Ammon's horn (tissue), 1 donor: ENCODE data around the gene FGD3.

Source experiments
- DNase-seq: peaks from one replicate; pipeline ENCODE4 v3.0.0-alpha.2; 2016; ENCODE audit warnings: low spot score

Gene FGD3

DNA sequence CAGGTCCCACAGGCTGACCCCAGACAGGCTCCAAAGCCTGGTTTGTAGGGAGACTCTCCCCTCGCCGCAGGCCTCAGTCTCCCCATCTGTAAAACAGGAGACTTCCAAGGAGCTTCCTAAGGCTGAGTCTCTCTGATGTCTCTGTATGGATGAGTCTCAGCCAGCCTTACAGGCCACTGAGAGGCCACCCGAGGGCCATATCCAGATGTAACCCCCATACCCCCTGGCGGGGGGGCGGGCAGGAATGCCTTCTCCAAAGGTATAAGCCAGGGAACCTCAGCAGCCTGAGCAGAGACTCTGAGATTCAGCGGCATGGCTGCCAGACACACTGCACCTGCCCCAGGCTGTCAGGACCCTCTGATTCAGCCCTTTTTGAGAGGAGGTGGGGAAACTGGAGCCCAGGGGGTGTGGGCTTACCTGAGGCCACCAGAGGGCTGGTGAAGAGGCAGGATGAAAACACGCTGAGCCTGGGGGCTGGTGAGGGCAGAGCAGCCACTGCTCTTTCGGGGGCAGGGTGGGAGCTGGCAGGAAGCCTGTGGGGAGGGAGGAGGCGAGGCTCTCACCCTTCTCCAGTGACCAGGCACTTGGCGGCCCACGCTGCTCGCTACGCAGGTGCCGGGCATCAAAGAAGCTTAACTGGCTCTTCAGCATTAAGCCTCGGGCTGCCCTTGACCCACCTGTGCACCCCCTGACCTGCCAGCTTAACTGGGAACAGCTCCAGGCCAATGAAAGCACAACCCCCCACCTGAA lies 105.6 kb downstream of the FGD3 start:
- DNase-seq = no peak

DNA sequence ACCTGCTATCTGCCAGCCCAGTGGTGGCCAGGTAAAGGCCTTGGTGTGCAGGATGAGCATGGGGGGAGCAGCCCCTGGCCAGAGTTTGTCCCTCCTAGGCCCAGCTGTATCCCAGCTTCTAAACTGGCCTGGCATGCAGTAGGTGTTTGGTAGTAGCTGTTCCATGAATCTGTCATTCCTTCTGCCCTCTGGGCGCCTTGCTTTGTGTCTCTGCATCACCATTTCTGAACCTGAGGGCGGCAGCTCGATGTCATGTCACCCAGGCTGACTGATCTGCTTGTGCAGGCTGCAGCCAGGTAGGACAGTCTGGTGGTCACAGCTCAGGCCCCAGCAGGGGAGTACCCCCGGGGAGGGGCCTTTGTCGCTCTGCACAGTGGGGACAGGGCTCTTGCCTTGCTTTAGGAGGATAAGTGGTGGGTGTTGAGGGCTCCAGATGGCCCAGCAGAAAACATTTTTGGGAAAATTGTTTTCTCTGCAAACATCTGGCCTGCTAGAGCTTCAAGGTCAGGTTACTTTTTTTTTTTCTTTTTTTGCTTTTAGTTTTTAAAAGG lies 106.5 kb downstream of the FGD3 start:
- DNase-seq = no peak

DNA sequence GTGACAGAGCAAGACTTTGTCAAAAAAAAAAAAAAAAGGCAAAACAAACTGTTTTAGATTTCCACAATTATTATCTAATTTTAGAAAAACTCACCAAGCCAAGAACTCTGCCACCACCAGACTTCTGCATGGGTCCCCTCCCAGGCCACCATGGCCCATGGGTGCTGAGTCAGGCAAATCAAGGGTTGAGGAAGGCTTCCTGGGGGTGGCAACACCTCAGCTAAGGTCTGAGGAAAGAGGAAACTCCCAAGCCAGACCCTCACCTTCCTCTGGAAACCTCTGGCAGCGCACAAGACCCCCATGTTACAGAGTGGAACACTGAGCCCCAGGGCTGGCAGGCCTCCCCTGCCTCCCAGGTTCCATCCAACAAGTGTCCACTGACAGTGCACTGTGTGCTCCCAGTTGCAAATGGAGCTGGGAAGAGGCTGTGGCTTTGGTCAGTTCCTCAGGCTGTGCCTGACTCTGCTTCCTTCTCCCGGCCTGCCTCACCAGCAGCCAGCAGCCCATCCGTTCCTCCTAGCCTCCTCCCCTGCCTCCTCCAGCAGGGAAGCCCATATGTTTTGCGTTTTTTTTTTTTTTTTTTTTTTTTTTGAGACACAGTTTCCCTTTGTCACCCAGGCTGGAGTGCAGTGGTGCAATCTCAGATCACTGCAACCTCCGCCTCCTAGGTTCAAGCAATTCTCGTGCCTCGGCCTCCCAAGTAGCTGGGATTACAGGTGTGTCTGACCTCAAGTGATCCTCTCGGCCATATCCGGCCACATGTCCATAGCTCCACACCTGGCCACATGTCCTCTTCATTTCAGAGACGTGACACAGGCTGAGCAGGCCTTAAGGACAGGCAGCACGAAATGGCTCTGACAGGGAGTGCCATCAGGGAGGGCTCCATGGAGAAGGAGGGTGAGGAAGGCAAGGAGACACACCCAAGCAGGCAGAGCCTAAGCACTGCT lies 107.7 kb downstream of the FGD3 start:
- peak; percentile 44 for DNase-seq

DNA sequence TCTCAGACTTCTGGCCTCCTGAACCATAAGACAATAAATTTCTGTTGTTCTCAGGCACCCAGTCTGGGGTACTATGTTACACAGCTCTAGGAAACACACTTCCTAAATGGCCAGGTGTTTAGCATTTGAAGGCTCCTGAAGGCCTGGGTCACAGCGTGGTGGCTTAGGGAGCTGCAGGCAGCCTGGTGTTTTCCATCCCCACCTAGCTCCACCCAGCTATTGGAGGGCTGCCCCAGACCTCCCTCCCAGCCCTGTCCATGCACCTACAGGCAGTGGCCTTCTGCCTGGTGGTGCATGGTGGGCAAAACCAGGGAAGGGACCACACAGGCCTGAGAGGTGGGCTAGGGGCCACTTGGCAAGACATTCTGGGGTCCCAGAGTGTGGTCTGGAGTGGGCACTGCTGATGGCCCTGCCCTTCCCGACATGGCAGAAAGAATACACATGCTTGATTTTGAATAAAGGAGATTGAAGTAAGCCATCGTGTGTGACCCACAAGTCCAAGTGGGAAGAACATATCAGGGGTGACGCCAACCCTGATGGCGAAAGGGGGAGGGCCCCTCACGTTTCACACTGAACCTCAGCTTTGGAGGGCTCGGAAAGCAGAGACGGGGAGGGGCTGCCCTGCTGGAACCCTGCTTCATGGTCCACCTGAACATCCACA lies 109.8 kb downstream of the FGD3 start:
- DNase-seq = no peak

DNA sequence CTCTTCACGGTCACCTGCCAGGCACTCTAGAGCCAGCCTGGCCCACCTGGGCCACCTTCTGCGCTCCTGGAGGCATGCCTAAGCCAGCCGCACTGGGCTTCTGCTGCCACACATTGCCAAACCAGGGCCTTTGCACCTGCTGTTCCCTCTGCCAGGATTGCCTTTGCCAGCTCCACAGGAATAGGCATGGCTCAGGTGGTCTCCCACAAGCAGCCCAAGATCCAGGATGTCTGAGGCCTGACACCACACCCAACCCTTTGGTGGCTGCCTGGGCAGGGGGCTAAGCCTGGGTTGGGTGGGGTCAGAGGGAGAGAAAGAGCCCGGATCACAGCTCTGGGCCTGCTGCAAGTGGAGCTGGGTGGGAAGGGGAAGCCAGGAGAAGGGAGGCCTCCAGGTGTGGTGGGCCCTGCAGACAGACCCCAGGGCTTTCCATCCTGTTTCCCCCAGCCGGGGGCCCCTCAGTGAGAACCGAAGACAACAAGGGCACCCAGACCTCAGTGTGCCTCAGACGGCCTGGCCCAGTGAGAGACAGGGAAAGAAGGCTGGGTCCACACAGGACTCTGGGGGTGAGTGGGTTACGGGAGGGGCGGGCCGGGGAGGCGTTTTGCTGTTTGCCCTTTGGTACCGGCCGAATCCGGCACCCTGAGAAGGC lies 110.5 kb downstream of the FGD3 start:
- DNase-seq = no peak

DNA sequence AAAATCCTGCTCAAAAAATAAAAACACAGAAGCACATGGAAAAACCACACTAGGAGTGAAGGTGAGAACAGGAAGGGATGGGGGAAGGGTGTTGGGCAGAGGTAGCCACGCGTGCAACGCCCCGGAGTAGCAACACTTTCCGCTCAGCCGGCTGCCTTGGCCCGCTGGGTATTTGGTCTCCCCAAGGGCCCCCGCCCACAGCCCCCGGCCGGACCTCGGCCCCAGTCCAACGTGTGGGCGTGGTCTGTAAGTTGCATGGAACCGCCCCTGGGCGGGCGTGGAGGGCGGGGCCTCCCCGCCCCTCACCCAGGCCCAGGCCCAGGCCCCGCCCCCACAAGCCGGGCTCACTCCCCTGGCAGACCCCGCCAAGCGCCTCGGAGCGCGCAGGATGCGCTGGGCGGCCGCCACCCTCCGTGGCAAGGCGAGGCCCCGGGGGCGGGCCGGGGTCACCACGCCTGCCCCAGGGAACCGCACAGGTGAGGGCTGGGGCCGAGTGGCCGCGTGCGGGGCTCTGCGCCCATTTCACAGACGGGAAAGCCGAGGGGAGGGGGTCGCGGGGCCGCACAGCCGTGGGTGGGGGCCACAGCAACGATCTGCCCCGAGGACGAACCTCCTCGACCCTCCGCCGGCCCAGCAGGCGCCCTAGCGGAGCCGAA lies 111.2 kb downstream of the FGD3 start, which contains the start of gene SUSD3:
SUSD3 (plus strand) TSS at position 347 of the 656 bp plus-strand sequence; CDS start at position 389, 42 bp downstream.
- DNase-seq = peak; percentile 31

DNA sequence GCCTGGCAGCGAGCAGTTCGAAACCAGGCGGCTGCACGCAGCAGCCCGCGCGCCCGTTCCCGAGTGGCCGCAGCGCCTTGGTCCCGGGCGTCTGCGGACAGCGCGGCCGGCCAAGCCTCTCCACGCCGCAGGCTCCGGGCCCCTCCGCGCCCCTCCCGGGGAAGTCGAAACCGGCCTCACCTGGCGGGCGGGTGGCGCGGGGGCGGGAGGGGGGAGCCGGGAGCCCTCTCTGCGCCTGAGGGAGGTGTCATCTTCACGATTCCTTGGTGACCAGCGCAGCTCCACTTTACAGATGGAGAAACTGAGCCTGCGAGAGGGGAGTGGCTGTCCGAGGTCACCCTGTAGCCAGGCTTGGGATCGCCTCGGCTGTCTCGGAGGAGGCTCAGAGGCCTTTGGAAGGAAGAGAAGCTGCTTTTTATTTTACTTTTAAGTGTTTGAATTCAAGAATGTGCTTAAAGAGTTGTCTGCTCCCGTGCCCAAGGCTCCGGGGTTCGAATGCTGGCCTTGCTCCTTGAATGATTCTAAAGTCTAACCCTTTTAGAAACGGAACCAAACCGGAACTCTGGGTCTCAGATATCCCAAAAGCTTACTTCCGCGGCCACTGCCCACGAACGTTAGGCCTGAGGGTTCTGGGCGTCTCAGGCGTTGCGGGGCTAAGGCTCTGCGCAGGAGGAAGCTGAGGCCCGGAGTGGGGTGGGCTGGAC lies 111.8 kb downstream of the FGD3 start:
- peak; percentile 50 for DNase-seq

DNA sequence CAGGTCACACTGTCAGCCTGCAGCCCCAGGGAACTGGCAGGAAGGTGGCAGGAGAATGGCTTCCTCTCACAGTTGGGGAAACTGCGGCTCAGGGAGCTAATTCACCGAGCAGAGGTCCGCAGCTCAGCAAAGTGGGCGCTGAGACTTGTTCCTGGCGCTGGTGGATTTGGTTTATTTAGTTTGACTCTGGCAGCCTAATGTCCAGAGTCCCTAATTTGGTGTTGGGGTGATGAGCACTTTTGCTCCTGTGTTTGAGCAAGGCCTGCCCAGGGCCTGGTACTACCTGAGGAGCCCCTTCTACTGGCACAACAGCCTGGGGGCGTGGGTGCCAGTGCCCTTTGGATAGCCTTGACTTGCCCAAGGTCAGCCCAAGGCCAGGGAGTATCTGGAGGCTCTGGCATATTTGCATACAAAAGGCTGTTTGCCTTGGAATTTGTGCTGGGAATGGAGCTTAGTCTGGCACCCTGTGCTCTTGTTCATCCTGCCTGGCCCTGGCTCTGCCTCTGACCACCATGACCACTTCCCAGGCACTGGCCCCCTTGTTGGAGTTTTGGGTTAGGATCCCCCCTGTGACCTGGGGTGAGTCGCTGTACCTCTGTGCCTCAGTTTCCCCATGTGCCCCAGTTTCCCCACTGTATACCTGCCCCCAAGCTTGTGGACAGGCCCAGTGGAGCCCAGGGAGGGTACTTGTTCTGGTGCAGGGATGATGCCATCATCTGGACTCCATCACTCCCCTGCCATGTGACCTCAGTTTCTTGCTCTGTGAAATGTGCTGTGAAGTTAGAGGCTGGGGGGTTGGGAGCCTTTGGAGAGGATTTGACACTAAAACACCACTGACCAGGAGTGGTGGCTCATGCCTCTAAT lies 112.6 kb downstream of the FGD3 start:
- DNase-seq = no peak

DNA sequence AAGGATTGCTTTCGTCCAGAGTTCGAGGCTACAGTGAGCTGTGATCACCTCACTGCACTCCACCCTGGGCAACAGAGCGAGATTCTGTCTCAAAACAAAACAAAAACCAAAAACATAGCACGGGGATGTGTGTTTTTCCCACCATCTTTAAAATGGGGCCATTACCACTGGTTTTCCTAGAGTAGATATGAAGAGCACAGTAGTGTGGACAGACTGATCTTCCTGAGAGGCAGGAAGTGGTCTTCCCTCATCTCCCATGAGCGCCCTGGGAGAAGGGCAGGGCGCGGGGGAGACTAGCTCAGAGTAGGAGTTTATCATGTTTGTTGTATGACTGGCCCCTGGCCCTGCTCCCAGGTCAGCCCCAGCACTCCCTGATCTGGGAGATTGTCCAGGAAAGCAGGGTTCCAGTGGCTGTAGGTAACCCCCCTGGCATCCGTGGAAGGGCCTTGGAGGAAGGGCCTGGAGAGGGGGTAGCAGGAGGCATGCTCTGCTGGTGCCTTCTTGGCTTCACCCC lies 113.5 kb downstream of the FGD3 start:
- DNase-seq = no peak

DNA sequence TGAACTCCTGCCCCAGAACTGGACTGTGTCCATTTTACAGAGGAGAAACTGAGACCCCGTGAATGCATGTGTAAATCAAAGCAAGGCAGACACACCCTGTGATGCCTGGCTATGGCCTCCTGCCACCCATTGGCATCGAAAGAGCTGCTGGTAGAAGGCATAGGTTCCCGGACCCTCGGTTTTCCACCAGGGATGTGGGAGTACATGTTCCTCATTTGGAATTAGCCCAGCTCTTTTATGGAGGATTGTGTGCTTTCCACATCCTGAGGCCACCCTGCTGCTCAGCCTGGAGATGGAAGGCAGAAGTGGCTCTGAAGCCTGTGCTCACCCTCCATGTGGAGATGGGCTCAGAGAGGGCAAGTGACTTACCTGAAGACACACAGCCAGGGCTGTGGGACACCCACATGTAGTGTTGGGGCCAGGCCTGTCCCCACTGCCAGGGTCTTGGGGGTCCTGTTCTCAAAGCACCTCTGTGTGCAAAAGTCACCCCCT lies 114.0 kb downstream of the FGD3 start:
- no peak for DNase-seq

DNA sequence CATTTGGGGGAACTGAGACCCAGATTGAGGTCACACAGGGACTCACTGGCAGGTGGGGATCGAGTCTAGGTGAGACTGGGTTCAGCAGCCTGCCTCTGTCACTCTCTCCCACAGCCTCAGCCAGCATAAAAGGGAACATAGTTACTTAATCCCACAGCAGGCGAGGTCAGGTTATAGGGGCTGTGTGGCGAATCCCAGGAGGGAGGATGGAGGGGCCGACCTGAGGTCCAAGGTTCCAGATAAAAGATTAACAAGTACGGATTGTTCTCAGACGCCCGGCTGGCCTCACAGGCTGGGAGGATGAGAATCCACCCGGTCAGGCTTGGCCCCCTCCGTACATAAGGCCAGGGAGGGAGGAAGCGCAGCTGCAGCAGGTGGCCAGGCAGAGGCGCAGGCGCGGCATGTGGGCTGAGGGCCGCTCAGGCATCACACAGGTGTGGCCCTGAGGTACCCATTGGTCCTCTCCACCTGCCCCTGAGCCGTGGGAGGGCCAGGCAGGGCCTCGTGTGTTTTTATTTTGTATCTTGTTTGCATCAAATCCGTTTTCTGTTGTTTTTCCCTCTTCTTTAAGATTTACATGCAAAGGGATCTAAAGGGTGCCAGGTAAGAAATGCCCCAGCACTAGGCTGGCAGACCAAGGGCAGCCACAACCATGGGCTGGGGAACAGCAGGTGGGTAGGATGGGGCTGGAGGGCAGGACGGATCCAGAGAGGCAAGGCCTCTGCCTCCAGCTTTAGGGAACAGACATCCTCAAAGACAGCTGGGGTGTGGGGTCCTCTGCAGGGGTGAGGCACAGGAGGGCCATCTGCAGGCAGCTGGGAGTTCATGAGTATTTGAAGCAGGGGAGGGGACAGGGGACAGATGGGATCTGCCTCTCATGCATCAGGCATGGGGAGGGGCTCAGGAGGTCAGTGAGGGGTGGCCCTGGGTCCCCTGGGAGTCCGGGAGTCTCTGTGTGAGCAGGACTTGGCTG lies 114.8 kb downstream of the FGD3 start:
- no peak for DNase-seq

DNA sequence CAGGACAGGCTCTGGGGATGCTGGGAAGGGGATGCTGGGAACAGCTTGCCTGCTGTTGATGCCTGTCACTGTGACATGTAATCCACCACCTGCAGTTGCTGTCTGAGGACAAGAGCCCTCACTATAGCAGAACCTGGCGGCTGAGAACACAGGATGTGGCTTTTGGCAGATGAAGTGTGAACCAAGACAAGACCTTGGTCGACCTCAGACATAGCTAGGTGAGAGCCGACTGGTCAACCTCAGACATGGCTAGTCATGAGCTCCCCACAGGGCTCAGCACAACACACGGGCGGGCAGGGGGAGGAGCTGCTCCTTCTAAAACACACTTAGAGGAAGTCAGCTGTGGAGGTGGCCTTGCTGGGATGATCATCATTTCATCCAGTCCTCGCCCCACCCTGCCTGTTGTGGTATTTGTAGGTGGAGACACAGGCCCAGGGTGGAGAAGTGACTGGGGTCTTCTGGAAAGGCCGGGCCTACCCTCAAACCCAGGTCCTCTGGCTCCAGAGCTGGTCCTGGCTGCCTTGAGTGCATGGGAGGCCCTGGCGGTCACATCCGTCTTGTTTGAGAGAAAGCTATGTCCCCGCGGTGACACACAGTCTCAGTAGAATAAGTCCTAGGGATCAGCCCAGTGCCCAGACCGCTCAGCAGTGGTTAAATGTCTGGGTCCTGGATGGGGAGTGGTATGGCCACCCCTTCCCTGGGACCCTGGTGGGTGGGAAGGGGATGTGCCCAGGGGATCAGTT lies 117.2 kb downstream of the FGD3 start:
- peak; percentile 31 for DNase-seq

DNA sequence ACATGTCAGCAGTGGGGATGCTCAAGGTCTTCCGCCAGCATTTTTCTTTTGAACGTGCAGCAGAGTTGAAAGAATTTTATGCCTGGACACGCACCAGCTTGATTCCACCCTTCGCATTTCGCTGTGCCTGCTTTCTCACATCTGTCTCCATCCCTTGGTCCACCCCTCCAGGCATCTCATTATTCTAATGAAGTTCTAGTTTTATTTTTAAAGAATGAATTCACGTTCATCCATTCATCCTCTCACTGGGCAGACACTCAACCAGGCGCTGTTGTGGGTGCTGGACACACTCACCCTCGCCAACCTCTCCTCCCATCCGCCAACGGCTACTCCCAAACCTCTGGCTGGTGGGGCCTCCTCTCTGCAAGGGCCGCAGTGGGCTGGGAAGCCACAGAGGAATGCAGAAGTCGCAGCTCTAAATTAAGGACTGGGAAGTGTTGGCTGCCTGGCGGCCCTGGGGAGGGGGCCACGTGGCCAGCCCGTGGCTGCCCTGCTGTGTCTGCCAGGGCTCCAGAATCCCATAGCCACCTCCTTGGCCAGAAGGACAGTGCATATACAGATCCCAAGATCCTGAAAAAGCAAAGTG lies 117.9 kb downstream of the FGD3 start:
- peak; percentile 69 for DNase-seq

DNA sequence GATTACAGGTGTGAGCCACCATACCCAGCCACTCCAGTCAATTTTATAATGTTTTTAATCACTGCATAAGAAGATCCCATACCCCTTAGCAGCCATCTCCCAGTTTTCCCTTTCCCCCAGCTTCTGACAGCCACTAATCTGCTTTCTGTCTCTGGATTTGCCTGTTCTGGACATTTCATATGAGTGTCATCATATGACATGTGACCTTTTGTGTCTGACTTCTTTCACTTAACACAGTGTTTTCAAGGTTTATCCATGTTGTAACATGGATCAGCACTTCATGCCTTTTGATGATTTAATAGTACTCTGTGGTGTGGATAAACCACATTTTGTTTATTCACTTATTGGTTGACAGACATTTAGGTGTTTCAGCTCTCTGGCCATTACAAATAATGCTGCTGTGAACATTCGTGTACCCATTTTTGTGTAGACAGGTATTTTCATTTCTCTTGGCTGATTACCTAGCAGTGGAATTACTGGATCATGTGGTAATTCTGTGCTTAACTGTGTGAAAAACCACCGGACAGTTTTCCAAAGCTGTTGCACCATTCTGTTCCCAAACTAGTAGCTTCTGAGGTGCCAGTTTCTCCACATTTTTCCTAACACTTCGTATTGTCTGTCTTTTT lies 119.8 kb downstream of the FGD3 start:
- DNase-seq = no peak

DNA sequence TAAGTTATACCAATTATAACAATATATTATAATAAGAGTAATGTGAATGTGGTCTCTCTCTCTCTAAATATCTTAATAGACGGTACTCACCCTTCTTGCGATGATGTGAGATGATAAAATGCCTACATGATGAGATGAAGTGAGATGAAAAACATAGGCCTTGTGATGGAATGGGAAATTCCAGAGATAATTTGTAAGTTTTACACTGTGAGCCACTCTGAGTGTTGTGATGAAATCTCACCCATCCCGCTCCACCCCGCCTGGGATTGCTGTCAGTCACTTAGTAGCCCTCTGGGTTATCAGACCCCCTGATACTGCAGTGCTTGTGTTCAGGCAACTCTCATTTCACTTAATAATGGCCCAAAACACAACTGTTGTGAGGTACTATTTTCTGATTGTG lies 121.6 kb downstream of the FGD3 start:
- DNase-seq = no peak

DNA sequence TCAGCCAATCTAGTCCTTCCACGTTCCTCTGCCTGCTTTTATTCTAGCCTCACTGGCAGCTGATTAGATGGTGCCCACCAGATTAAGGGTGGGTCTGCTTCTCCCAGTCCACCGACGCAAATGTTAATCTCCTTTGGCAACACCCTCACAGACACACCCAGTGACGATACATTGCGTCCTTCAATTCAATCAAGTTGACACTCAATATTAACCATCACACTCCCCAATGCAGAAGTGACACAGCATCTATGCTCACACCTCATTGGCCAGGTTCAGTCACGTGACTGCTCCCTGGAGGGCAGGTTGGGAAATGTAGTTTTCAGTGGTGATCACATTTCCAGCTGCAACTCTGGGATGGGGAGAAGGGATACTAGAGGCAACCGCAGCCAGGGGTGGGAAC lies 124.1 kb downstream of the FGD3 start:
- DNase-seq = peak; percentile 39
